ENCODE results near the gene SLC19A1.

- no peak for TF ChIP-seq POLR2A (IDR thresholded peaks at IDR 0.05)
- TF ChIP-seq CTCF (IDR thresholded peaks at IDR 0.05) = no peak
- no peak for TF ChIP-seq EP300 (IDR thresholded peaks at IDR 0.05)
- TF ChIP-seq POLR2AphosphoS5 (IDR thresholded peaks at IDR 0.05) = no peak
These were observed 35.3 kb downstream of the SLC19A1 start for GRCh38 chr21:45506836-45507522.
